Thyroid gland (tissue), 4 donors: ENCODE data around the gene ADRA1B. TPM values are rescaled to one million over a fixed set of nuclear protein-coding genes. Genes with fewer than 3 reads are reported as not detected.

Experiments
- DNase-seq, 2 donors: peaks; one replicate each; pipeline ENCODE4 v3.0.0-alpha.2; 2019
- H3K27ac ChIP-seq, 3 donors: fragments of 200-600 bp; sonication (generic); 1 replicate in 2 of 3; 2 replicates in 1 of 3; pipeline ENCODE4 v1.5.1; 2016 to 2019; ENCODE audit warnings: mild to moderate bottlenecking in 1 of 3, moderate library complexity in 1 of 3
- H3K27me3 ChIP-seq: fragments of 200-600 bp; sonication (generic); one replicate; pipeline ENCODE4 v1.5.1; 2019
- H3K36me3 ChIP-seq, 2 donors: fragments of 200-600 bp; sonication (generic); one replicate each; pipeline ENCODE4 v1.5.1; 2016 to 2019
- H3K4me1 ChIP-seq, 2 donors: fragments of 200-600 bp; sonication (generic); one replicate each; pipeline ENCODE4 v1.5.1; 2017 to 2019
- H3K4me3 ChIP-seq, 3 donors: fragments of 200-600 bp; sonication (generic); replicated peaks in 1 of 3; 1 replicate in 2 of 3; 2 replicates in 1 of 3; pipeline ENCODE4 v1.5.1; 2016; ENCODE audit warnings: mild to moderate bottlenecking in 1 of 3
- H3K9me3 ChIP-seq: fragments of 200-600 bp; sonication (generic); one replicate; pipeline ENCODE4 v1.5.1; 2017
- POLR2A ChIP-seq, 2 donors: fragments of 450-650 bp; IDR thresholded peaks; one replicate each; pipeline ENCODE4 v1.6.1; 2017; ENCODE audit warnings: antibody characterized with exemption in 2 of 2, mild to moderate bottlenecking in 2 of 2, moderate library complexity in 1 of 2
- WGBS, 2 donors: methylation state at CpG; one replicate each; pipeline ENCODE4 v1.1.5; 2017; 5-methylcytosine and 5-hydroxymethylcytosine counted together
- intact Hi-C: fragments of 100-400 bp; cut with DNase I; formaldehyde crosslinking; loops from one replicate; pipeline ENCODE4 v1.15.1; 2023
- total RNA-seq, 4 donors: library from RNA; depleted of rRNA; stranded (reverse); fragments of >200 nt; gene quantifications; one replicate each; pipeline ENCODE4 v1.2.3, GENCODE V29; 2016
- TF ChIP-seq, protein P1 (sequence below), 6 experiments: fragments of 200-600 bp in 3 of 6; fragments of 450-650 bp in 3 of 6; sonication (generic) in 3 of 6; IDR thresholded peaks; one replicate each; pipeline ENCODE4 v1.5.1; 2016 to 2019; ENCODE audit warnings: antibody characterized with exemption in 6 of 6, mild to moderate bottlenecking in 2 of 6, inconsistent platforms in 1 of 6, moderate library complexity in 1 of 6

Gene ADRA1B
- total RNA-seq, 4 donors from 2014 or later, result 1.2 to 13.2 (median 3.1) TPM

GRCh38 chr5:159947708-159948358 is 31.6 kb downstream of the ADRA1B start:
- H3K4me3 ChIP-seq, result no peak overlapping the region
- no peaks in the 10 kb centered on the region for H3K27me3 ChIP-seq
- H3K27ac ChIP-seq, result no peak overlapping the region
- no peaks in the 10 kb centered on the region for H3K36me3 ChIP-seq
- no peaks in the 10 kb centered on the region for H3K4me1 ChIP-seq
- no peak for DNase-seq
- WGBS, 2 donors, result 80 to 83% methylated on average over 9 of the region's 9 CpGs
- intact Hi-C loops, result no loop called here
- no peaks in the 10 kb centered on the region for H3K9me3 ChIP-seq
- TF ChIP-seq, protein P1, sequence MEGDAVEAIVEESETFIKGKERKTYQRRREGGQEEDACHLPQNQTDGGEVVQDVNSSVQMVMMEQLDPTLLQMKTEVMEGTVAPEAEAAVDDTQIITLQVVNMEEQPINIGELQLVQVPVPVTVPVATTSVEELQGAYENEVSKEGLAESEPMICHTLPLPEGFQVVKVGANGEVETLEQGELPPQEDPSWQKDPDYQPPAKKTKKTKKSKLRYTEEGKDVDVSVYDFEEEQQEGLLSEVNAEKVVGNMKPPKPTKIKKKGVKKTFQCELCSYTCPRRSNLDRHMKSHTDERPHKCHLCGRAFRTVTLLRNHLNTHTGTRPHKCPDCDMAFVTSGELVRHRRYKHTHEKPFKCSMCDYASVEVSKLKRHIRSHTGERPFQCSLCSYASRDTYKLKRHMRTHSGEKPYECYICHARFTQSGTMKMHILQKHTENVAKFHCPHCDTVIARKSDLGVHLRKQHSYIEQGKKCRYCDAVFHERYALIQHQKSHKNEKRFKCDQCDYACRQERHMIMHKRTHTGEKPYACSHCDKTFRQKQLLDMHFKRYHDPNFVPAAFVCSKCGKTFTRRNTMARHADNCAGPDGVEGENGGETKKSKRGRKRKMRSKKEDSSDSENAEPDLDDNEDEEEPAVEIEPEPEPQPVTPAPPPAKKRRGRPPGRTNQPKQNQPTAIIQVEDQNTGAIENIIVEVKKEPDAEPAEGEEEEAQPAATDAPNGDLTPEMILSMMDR (IDR thresholded peaks at IDR 0.05), result no peak
- no peak for TF ChIP-seq POLR2A (IDR thresholded peaks at IDR 0.05)

DNA sequence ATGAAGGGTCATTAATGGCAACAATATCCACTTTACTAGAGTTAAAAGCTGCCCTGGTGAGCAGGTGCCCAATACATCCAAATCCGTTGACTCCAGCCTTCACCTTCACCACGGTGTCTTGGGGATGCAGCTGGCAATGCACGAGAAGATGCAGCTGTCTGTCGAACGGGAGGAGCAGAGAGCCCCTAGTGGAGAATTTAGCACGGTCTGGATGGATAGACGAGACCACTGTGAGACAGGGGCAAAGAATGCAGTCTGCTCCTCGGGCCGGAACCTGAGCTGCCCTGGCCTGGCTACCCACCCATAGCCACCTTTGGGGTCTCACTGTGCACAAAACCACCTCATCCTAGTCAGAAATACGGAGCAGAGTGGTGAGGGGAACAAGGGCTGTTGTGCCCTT is 35.1 kb downstream of the ADRA1B start:
- intact Hi-C loops, result no loop called here
- Histone ChIP-seq H3K27me3 (no peaks in the 10 kb centered on the region), H3K27ac (no peak overlapping the region), H3K36me3 (no peaks in the 10 kb centered on the region), H3K4me3 (no peak overlapping the region), H3K4me1 (no peaks in the 10 kb centered on the region), H3K9me3 (no peaks in the 10 kb centered on the region)
- no peak for DNase-seq
- TF ChIP-seq POLR2A (IDR thresholded peaks at IDR 0.05), result no peak
- TF ChIP-seq, protein P1 (IDR thresholded peaks at IDR 0.05), result peak in 2 of 6 experiments; percentile 8 to 20
- WGBS, 2 donors, result 36 to 42% methylated on average over 10 of the region's 10 CpGs

- TF ChIP-seq, protein P1 (IDR thresholded peaks at IDR 0.05), result no peak
- no peak for TF ChIP-seq POLR2A (IDR thresholded peaks at IDR 0.05)
- no peak for DNase-seq
- Histone ChIP-seq H3K27ac (no peak overlapping the region), H3K4me1 (no peaks in the 10 kb centered on the region), H3K27me3 (no peaks in the 10 kb centered on the region), H3K36me3 (no peaks in the 10 kb centered on the region), H3K9me3 (no peaks in the 10 kb centered on the region), H3K4me3 (no peak overlapping the region)
- intact Hi-C loops, result no loop called here
- 84 to 86% methylated on average over 3 of the region's 3 CpGs for WGBS, 2 donors
Observed at GRCh38 chr5:159951834-159952233, 35.6 kb downstream of the ADRA1B start.

DNA sequence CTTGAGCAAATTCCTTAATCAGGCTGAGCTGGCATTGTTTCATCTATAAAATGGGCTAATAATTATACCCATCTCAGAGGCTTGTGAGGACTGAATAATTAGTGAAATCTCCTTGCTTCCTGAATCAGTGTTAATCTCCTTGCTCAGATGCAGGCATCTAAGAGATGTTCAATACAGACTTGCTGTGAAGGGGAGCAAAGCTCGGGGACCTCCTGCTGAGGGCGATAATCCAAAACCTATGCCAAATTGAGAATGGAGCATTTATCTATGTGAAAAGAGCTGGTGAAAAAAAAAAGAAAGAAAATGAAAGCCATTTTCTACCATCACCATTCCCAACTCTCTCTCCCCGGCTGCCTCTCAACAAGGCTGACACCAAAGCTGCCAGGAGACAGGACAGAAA is 37.3 kb downstream of the ADRA1B start:
- TF ChIP-seq POLR2A (IDR thresholded peaks at IDR 0.05), result no peak
- TF ChIP-seq, protein P1 (IDR thresholded peaks at IDR 0.05), result no peak
- intact Hi-C loops, result no loop called here
- Histone ChIP-seq H3K36me3 (no peaks in the 10 kb centered on the region), H3K27me3 (no peaks in the 10 kb centered on the region), H3K9me3 (no peaks in the 10 kb centered on the region), H3K4me1 (no peaks in the 10 kb centered on the region), H3K4me3 (no peak overlapping the region), H3K27ac (no peak overlapping the region)
- DNase-seq, result no peak
- WGBS, 2 donors, result 89 to 98% methylated on average over 3 of the region's 3 CpGs

GRCh38 chr5:159955056-159955624 is 38.9 kb downstream of the ADRA1B start:
- H3K27me3 ChIP-seq, result no peaks in the 10 kb centered on the region
- no peaks in the 10 kb centered on the region for H3K4me1 ChIP-seq
- 95 to 97% methylated on average over 6 of the region's 6 CpGs for WGBS, 2 donors
- H3K4me3 ChIP-seq, result no peak overlapping the region
- TF ChIP-seq POLR2A (IDR thresholded peaks at IDR 0.05), result no peak
- TF ChIP-seq, protein P1 (IDR thresholded peaks at IDR 0.05), result no peak
- H3K27ac ChIP-seq, result no peak overlapping the region
- no peak for DNase-seq
- H3K9me3 ChIP-seq, result no peaks in the 10 kb centered on the region
- no peaks in the 10 kb centered on the region for H3K36me3 ChIP-seq
- intact Hi-C loops, result no loop called here
